ENCODE results near the gene TMEM138.

The TMEM138 gene

GRCh38 chr11:61384271-61385242 lies 22.4 kb downstream of the TMEM138 start:
- peak; percentile 48 to 55 for DNase-seq
- TF ChIP-seq GATA1 (IDR thresholded peaks at IDR 0.05; ENCODE audit: low read depth, low read length), result no peak
- TF ChIP-seq POLR2A (IDR thresholded peaks at IDR 0.05; ENCODE audit: low read length), result peak; percentile 17

DNA sequence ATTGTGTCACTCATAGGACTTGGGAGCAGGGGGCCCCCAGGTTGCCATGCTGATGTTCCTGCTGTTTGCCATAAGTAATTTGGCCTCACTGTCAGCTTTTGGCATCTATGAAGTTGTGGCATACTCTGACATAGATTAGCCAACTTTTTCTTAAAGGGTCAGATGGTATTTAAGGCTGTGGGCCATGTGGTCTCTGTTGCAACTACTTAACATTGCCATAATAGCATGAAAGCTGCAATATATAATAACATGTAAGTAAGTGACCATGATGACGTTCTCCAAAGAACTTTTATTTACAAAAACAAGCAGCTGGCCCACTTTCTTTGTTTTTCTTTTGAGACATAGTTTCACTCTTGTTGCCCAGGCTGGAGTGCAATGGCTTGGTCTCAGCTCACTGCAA lies 28.0 kb downstream of the TMEM138 start:
- TF ChIP-seq GATA1 (IDR thresholded peaks at IDR 0.05; ENCODE audit: low read depth, low read length), result no peak
- no peak for TF ChIP-seq POLR2A (IDR thresholded peaks at IDR 0.05; ENCODE audit: low read length)
- DNase-seq, result no peak

- peak; percentile 50 to 57 for DNase-seq
- no peak for TF ChIP-seq POLR2A (IDR thresholded peaks at IDR 0.05; ENCODE audit: low read length)
- no peak for TF ChIP-seq GATA1 (IDR thresholded peaks at IDR 0.05; ENCODE audit: low read depth, low read length)
Measured at GRCh38 chr11:61392981-61393595, 30.9 kb downstream of the TMEM138 start.

DNA sequence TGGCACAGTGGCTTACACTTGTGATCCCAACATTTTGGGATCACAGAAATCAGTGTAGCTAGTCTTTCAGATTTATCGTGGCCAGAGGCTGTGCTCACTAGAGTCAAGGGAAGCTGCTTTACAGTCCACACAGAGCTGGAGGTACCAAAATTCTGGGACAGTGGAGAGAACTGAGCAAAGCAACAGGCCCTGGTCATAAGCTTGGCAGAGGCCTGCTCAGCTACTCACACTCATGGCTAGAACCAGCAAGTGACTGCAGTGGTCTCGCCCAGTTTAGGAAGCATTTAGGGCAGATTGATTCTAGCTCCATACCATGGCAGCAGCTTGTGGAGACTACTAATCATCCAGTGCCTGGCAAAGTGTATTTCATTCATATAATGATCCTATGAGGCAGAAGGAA lies 39.0 kb downstream of the TMEM138 start:
- DNase-seq, result no peak
- TF ChIP-seq POLR2A (IDR thresholded peaks at IDR 0.05; ENCODE audit: low read length) (no peak), GATA1 (IDR thresholded peaks at IDR 0.05; ENCODE audit: low read depth, low read length) (no peak)

DNA sequence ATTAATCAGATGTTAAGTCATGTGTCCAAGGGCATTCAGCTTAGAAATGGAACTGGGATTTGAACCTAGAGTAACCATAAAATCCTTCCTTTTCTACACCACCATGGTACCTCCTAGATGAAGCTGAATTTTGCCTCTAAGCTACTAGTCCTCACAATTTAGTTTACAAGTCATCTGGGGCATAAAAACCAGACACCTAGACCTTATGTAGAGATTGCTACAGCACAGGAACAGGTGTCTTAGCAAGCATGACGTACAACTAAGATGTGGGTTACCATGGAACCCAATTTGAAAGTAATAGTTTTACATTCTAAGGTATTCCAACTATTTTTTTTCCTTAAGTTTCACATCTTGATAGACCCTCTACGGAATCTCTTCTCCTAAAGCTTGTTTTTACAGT lies 39.4 kb downstream of the TMEM138 start:
- DNase-seq, result no peak
- TF ChIP-seq GATA1 (IDR thresholded peaks at IDR 0.05; ENCODE audit: low read depth, low read length) (no peak), POLR2A (IDR thresholded peaks at IDR 0.05; ENCODE audit: low read length) (no peak)

- TF ChIP-seq GATA1 (IDR thresholded peaks at IDR 0.05; ENCODE audit: low read depth, low read length) (no peak), POLR2A (IDR thresholded peaks at IDR 0.05; ENCODE audit: low read length) (no peak)
- no peak for DNase-seq
Measured at GRCh38 chr11:61403658-61404057, 41.5 kb downstream of the TMEM138 start.

DNA sequence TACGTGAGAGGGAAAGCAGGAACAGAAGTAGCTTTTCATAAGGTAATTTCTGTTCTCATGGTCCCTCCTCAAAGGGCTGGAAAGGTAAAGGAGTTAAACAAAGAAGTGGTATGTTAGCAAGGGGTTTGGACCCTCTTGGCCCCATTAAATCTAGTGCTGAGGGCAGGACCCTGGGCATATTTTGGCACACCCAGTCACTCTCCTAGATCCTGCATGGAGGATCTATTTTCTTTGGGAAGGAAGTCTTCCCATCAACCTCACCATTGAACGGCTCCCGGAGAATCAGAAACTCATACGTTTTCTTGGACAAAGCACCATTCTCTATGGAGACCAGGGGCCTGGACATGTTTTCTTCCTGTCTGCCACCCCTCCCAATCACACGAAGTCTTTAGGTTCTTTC lies 41.9 kb downstream of the TMEM138 start:
- DNase-seq, result no peak
- TF ChIP-seq POLR2A (IDR thresholded peaks at IDR 0.05; ENCODE audit: low read length) (no peak), GATA1 (IDR thresholded peaks at IDR 0.05; ENCODE audit: low read depth, low read length) (no peak)

- no peak for TF ChIP-seq POLR2A (IDR thresholded peaks at IDR 0.05; ENCODE audit: low read length)
- TF ChIP-seq GATA1 (IDR thresholded peaks at IDR 0.05; ENCODE audit: low read depth, low read length), result no peak
- DNase-seq, result no peak
Measured at GRCh38 chr11:61404641-61405040, 42.5 kb downstream of the TMEM138 start.

DNA sequence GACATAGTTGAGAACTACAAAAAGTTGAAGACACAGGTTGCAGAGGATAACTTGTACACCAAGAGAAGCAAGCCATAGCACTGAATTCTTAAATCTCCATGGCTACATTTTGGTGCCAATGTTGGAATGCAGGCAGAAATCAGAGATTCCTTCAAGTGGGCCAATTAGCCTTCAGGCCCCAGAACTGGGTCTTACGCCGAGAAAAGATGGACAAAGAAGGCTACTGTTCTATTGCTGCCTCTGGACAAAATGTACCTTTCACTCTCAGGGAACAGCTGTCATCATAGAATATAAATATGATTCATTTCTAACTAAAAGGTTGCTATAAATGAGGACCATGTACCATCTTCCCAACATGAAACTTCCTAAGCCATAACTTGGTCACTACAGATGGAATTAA lies 43.9 kb downstream of the TMEM138 start:
- no peak for TF ChIP-seq POLR2A (IDR thresholded peaks at IDR 0.05; ENCODE audit: low read length)
- TF ChIP-seq GATA1 (IDR thresholded peaks at IDR 0.05; ENCODE audit: low read depth, low read length), result no peak
- no peak for DNase-seq

- no peak for DNase-seq
- TF ChIP-seq POLR2A (IDR thresholded peaks at IDR 0.05; ENCODE audit: low read length), result no peak
- TF ChIP-seq GATA1 (IDR thresholded peaks at IDR 0.05; ENCODE audit: low read depth, low read length), result no peak
Measured at GRCh38 chr11:61406991-61407728, 45.0 kb downstream of the TMEM138 start.

GRCh38 chr11:61411589-61411988 lies 49.4 kb downstream of the TMEM138 start:
- no peak for DNase-seq

GRCh38 chr11:61413496-61413895 lies 51.3 kb downstream of the TMEM138 start:
- no peak for DNase-seq
- TF ChIP-seq GATA1 (IDR thresholded peaks at IDR 0.05; ENCODE audit: low read depth, low read length) (no peak), POLR2A (IDR thresholded peaks at IDR 0.05; ENCODE audit: low read length) (no peak)

More at GRCh38 chr11:61411589-61411988, 49.4 kb downstream of the TMEM138 start:
- TF ChIP-seq GATA1 (IDR thresholded peaks at IDR 0.05; ENCODE audit: low read depth, low read length), result no peak
- no peak for TF ChIP-seq POLR2A (IDR thresholded peaks at IDR 0.05; ENCODE audit: low read length)

GRCh38 chr11:61414547-61414946 lies 52.4 kb downstream of the TMEM138 start:
- no peak for TF ChIP-seq GATA1 (IDR thresholded peaks at IDR 0.05; ENCODE audit: low read depth, low read length)
- no peak for TF ChIP-seq POLR2A (IDR thresholded peaks at IDR 0.05; ENCODE audit: low read length)
- no peak for DNase-seq

GRCh38 chr11:61415381-61415780 lies 53.2 kb downstream of the TMEM138 start:
- DNase-seq, result no peak
- TF ChIP-seq POLR2A (IDR thresholded peaks at IDR 0.05; ENCODE audit: low read length) (no peak), GATA1 (IDR thresholded peaks at IDR 0.05; ENCODE audit: low read depth, low read length) (no peak)

Measured in erythroblast (primary cell).